KG1 (cell line): ENCODE results near the gene CCDC81.

Source experiments
- DNase-seq: peaks from one replicate; lab custom pipeline; 2025; lab: John Stamatoyannopoulos, UW

Gene CCDC81

GRCh38 chr11:86464509-86465221, 90.0 kb downstream of the CCDC81 start:
- DNase-seq: no peak

- no peak for DNase-seq
Observed at GRCh38 chr11:86468169-86468568, 93.5 kb downstream of the CCDC81 start.

DNA sequence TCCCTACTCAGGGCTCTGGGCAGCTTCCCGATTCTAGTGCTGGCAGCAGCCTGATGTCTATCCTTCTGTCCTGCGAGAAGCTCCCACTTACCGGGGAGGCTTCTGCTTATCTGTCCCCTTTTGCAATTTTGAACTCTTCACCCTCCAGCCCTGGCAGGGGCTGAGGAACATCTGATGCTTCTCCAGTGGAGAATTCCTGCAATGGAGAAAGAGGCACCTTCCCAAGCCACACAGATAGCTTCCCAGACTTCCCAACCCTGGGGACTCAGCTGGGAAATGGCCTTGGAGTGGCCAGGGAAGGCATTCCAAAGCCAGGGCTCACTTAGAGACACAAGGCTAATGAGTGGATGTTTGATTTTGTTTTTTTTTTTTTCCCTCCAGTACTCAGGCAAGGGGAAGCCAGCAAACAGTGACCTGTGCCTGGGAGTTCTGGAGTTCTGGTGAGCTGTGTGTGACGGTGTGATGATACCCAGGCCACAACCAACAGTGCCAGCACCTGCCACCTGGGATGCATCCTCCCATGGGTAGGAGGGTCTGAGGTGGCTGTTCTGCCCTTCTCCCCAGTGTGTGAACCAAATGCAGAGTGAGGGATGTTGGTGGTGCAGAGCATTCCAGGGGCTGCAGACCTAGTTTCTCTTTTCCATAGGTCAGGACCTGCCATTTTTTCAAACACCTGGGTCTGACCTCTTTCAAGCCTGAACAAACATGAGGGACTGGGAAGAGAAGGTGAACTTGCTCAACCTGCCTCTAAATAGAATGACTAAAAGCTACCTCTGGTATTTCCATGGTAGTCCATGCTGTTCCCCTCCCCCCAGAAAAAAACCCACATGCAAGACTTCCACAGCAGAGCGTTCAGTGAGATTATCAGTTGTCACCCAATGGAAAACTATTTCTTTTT, 95.1 kb downstream of the CCDC81 start:
- no peak for DNase-seq
